GM10266 (cell line): ENCODE measurements around the gene ZNF521.

ENCODE experiments used
- DNase-seq: peaks from one replicate; pipeline ENCODE4 v3.0.0; 2012; ENCODE audit errors: extremely low spot score
- TF ChIP-seq, protein P1 (sequence below): IDR thresholded peaks from 2 replicates; pipeline ENCODE4 v1.5.1; 2012; ENCODE audit warnings: mild to moderate bottlenecking, low read depth; ENCODE audit not compliant: control insufficient read depth, insufficient read depth; ENCODE audit errors: missing control alignments

The ZNF521 gene

DNA sequence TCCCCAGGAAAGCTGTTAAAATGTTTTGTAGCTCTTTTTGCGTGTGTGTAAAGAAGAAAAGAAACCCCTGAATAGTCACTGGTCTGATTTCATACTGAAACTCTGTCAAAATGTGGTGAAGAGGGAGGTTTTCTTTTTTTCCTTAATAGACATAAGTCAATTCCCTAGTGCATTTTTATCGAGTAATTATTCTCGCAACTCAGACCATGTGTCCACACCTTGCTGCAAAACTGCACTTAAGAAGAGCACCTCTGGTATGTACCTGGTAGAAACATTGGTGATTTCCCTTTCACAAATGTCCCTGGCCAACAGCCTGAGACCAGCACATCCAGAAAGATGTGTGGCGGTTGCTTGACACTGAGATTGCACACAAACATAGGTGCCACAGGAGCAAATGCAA lies 159.9 kb downstream of the ZNF521 start:
- TF ChIP-seq, protein P1, sequence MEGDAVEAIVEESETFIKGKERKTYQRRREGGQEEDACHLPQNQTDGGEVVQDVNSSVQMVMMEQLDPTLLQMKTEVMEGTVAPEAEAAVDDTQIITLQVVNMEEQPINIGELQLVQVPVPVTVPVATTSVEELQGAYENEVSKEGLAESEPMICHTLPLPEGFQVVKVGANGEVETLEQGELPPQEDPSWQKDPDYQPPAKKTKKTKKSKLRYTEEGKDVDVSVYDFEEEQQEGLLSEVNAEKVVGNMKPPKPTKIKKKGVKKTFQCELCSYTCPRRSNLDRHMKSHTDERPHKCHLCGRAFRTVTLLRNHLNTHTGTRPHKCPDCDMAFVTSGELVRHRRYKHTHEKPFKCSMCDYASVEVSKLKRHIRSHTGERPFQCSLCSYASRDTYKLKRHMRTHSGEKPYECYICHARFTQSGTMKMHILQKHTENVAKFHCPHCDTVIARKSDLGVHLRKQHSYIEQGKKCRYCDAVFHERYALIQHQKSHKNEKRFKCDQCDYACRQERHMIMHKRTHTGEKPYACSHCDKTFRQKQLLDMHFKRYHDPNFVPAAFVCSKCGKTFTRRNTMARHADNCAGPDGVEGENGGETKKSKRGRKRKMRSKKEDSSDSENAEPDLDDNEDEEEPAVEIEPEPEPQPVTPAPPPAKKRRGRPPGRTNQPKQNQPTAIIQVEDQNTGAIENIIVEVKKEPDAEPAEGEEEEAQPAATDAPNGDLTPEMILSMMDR = no peak
- DNase-seq = no peak

DNA sequence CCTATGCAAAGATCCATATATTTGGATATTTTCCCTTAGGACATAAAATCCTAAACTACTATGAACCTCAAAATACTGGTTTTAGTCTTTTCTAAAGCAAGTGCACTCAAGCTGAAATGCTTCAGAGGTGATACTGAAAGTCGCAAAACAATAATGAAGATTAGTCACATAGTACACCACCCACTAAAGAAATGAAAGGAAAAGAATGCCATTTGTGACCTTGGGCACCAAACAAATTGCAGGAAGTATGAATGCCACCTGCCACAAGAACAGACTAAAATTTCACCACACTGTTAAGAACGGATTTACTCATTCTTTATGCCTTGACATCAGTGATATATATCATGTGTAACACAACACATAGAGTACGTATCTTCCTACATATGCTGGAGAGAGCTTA lies 161.5 kb downstream of the ZNF521 start:
- DNase-seq = no peak
- TF ChIP-seq, protein P1 = no peak

DNA sequence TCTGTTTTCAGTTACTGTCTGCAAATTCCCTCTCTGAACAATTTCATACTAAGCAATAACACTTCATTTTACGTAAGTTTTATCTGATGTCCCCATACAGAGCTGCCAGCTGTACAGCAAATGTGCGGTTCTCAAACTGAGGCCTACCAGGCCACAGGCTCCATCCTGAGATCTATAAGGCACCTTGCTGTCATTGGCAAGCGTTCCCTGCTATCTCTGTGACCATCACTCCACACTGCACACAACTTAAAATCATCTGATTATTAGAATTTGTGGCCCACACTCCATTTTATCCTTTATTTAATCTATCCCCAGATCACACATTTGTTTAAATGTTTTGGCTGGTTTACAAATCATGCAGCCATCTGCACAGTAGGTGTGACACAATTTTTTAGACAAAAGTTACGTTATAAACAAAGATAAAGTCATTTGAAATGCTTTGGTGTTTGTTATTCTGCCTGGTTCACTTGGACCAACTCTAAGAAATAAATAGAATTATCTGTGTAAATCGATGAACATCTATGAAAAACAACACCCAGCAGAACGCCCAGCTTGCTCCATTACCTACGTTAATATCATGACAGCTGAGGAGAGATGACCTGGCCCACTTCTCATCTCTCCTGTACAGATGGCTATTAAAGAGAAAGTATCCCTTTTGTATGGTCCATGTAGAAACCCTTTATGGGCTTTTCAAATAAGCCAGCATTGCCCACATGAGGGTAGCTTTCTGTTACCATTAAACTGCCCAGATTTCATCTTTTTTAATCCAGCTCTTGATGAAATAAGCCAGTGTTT lies 162.4 kb downstream of the ZNF521 start:
- TF ChIP-seq, protein P1 = no peak
- no peak for DNase-seq

DNA sequence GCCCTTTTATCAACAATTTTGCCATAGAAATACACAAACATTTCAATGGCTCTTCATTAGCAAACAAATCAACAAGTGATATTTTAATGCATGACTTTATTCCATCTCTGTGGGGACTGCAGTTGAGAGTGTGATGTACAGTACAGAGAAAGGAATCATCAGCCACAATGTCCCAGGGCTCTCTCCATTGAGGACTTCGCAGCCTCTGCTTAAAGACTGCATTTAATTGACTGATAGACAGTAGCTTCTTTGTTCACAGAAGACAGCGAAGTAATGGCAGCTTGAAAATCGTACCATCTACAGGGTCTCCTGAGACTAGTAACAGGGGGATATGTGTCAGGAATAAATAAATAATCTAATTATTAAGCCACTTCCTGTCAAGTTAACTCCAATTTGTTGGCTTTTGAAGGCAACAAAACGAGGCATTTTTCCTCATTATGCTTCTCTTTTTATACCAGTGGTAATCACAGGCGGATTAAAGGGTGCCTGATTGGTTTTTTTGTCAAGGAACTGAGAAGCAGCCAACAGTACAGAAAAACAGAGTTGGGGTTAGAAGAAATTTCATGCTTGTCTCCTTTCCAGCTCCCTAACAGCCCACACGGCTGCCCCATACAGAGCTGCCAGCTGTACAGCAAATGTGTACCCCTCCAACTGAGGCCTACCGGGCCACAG lies 164.3 kb downstream of the ZNF521 start:
- no peak for DNase-seq
- TF ChIP-seq, protein P1 = no peak

DNA sequence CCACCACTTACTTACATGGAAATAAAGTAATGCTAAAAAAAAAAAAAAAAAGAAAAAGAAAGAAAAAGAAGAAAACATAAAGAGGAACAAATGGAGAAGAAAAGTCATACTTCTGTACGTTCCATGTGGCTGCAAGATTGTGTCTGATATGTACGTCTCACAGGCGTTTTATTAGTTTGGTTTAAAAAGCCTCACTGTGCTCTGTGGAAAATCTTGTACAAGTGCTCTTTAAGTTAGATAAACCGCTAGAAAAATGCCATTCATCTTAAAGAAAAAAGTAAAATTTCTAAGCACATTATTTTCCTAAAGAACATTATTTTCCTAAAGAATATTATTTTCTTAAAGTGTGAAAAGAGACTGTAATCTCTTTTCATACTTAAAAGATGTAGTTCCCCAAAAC lies 165.1 kb downstream of the ZNF521 start:
- TF ChIP-seq, protein P1 = no peak
- no peak for DNase-seq

DNA sequence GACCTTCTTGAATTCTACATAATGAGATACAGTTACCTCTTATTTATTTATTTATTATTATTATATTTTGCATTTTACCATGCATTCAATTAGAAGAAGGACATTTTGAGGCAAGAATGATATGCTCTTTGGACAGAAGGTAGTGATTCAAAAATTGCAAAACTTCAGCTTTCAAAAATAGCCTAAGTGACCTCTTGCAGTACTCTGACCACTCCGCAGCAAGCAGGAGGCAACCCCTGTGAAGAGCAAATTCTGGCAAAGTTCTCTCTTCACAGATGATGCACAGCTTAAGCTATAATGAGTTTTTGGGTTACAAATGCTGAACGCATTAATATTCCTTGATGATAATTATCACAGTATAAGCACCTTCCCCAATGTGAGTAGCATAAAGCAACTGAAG lies 170.0 kb downstream of the ZNF521 start:
- TF ChIP-seq, protein P1 = no peak
- no peak for DNase-seq

DNA sequence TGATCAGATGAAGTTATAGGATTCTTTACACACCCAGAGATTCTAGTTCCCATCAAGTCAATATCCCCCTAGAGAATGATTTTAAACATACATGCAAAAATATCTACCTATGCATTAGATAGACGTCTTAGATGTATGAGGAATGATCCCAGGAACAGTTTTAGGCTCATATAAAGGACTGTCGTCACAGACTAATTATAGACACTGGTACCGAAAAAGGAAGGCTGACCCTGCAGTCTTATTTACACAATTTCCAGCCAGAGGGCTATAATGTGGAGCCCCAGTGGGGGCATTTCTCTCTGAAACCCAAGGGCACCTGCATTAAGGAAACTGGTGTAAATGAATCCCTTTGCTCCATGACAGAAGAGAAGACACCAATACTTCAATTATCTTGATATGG lies 170.4 kb downstream of the ZNF521 start:
- DNase-seq = no peak

More for the DNA sequence above, 170.4 kb downstream of the ZNF521 start:
- TF ChIP-seq, protein P1 = no peak
